Measurements from ENCODE around the gene USP33. TPM values are rescaled to one million over a fixed set of nuclear protein-coding genes. Genes with fewer than 3 reads are reported as not detected.

USP33 gene
- total and polyA plus RNA-seq, 10 of the 15 experiments (the other 5 are each of a cell fraction or from before 2014, with no cell fraction given), result 13.1 to 49.9 (median 32.2) TPM

DNA sequence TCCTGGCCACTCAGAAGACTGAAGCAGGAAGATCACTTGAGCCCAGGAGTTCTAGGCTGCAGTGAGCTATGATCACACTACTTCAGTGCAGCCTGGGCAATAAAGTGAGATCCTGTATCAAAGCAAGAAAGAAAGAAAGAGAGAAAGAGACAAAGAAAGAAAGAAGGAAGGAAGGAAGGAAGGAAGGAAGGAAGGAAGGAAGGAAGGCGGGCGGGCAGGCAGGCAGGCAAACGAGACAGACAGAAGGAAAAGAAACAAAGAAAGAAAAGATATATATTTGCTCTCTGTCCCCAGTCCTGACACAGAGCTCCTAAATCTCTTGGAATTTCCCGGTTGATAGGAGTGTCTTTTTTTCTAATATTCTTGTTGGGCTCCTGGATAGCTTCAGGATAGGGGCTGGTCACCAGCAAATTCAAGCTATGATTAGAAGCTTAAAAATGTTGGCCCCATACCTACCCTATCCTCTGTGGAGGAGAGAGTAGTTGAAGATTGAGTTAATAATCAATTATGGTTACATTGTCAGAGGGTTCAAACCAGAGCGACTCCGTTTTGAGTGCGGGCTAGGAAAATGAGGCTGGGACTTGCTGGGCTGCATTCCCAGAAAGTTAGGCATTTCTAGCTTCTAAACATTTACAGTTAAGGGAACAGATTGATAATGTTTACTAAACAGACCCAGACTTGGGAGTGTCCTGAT is 16.5 kb upstream of the USP33 start (continued):
- TF ChIP-seq ETV6 (conservative IDR thresholded peaks at IDR 0.05 in 1 of 2, IDR thresholded peaks at IDR 0.05 in 1 of 2; ENCODE audit: borderline replicate concordance in 1 of 2, low read depth in 1 of 2) (no peak), SPI1 (IDR thresholded peaks at IDR 0.05; ENCODE audit: borderline replicate concordance, insufficient read depth, low read depth, low read length) (no peak)

GRCh38 chr1:77768006-77768405 is 8.4 kb upstream of the USP33 start:
- Histone ChIP-seq H3K79me2 (ENCODE audit: control insufficient read depth, insufficient read depth, low read length) (no peaks in the 10 kb centered on the region), H3K27ac (ENCODE audit: control insufficient read depth, insufficient read depth) (no peak overlapping the region), H3K4me1 (ENCODE audit: control insufficient read depth, insufficient read depth, low read length) (peaks cover 20% of the 10 kb centered on the region), H3K27me3 (replicated peaks in 1 of 2; ENCODE audit: control insufficient read depth in 2 of 2, insufficient read depth in 2 of 2, low read length in 1 of 2) (no peaks in the 10 kb centered on the region; a peak in 1 of 4 replicates), H3K9ac (ENCODE audit: control insufficient read depth, insufficient read depth, low read length) (no peak overlapping the region), H3K36me3 (ENCODE audit: control insufficient read depth in 2 of 2, insufficient read depth in 2 of 2, low read length in 1 of 2) (no peaks in the 10 kb centered on the region), H4K20me1 (ENCODE audit: control insufficient read depth, insufficient read depth) (no peaks in the 10 kb centered on the region), H3K4me2 (ENCODE audit: control insufficient read depth, insufficient read depth) (no peak overlapping the region), H2AFZ (ENCODE audit: control insufficient read depth, low read depth, low read length) (no peak overlapping the region), H3K4me3 (no peak overlapping the region), H3K9me3 (replicated peaks; ENCODE audit: control insufficient read depth, insufficient read depth, low read length) (no peaks in the 10 kb centered on the region)
- RAD21 ChIA-PET (ENCODE audit: unreplicated experiment), result interaction anchor here (0.7 kb wide), 1 partner anchor 12 kb away, joined by 4 read pairs; the partner anchor contains the start of gene MIGA1
- POLR2A ChIA-PET, result interaction anchor here (0.6 to 1.5 kb wide), 2 partner anchors 12 to 210 kb away, joined by 3 to 4 read pairs; no protein-coding TSS in a partner anchor
- intact Hi-C loops (cut with micrococcal nuclease; ENCODE audit: unreplicated experiment), result no loop called here
- SMC1A ChIA-PET (ENCODE audit: uncharacterized antibody, unreplicated experiment), result interaction anchor here (0.6 to 3.0 kb wide), 4 partner anchors 16 to 1096 kb away, joined by 3 to 10 read pairs (median 4); no protein-coding TSS in a partner anchor
- no peak for DNase-seq (ENCODE audit: low read depth, low spot score)
- no peak for FAIRE-seq
- BruUV-seq (replicated peaks), result no TSS peak
- ATAC-seq, result no peak
- CTCF ChIA-PET, result no interaction called here
- in situ Hi-C loops (cut with MboI), result loop anchor here (25.0 kb wide), 1 partner anchor 869 kb away; the partner anchor contains the start of gene IFI44
- TF ChIP-seq RUNX3 (IDR thresholded peaks at IDR 0.05; ENCODE audit: low read length) (peak; percentile 43; the same call in 1 of the 2 replicates), HSF1 (IDR thresholded peaks at IDR 0.05; ENCODE audit: low read depth, low read length) (no peak)
- WGBS (ENCODE audit: insufficient coverage, insufficient replicate concordance, low lambda C conversion rate, missing lambda C conversion rate), result 67% methylated on average over 4 of the region's 4 CpGs

All from GM12878 (cell line).